SK-N-SH (cell line): ENCODE data around the gene NDOR1.

Source experiments
- CTCF ChIP-seq: fragments of 200-600 bp; sonication (generic); IDR thresholded peaks from 2 replicates; pipeline ENCODE4 v1.6.1; 2017; ENCODE audit warnings: antibody characterized with exemption, mild to moderate bottlenecking, moderate library complexity
- EP300 ChIP-seq, 2 experiments: IDR thresholded peaks; 2 replicates each; pipeline versions ENCODE4 v1.4.0 to v1.6.1; 2012; ENCODE audit warnings: borderline replicate concordance in 1 of 2, low read depth in 1 of 2, low read length in 1 of 2
- EZH2phosphoT487 ChIP-seq: fragments of 200-600 bp; sonication (generic); IDR thresholded peaks from 2 replicates; pipeline ENCODE4 v1.6.1; 2017; ENCODE audit warnings: low read depth, mixed run types, mild to moderate bottlenecking, antibody characterized with exemption, moderate library complexity, borderline replicate concordance
- FOXJ3 ChIP-seq: sonication (generic); formaldehyde crosslinking; IDR thresholded peaks from 2 replicates; pipeline ENCODE4 v1.5.1; 2020; ENCODE audit warnings: mild to moderate bottlenecking, missing genetic modification reagents
- MAX ChIP-seq: IDR thresholded peaks from 2 replicates; pipeline ENCODE4 v1.4.0; 2012; ENCODE audit warnings: low read depth
- MEF2A ChIP-seq: IDR thresholded peaks from 2 replicates; pipeline ENCODE4 v1.4.0; 2012; ENCODE audit warnings: low read depth, borderline replicate concordance
- MXI1 ChIP-seq: IDR thresholded peaks from 2 replicates; pipeline ENCODE4 v1.6.1; 2012; ENCODE audit warnings: mild to moderate bottlenecking, low read depth, low read length, improper control_type of control experiment
- RAD21 ChIP-seq: IDR thresholded peaks from 2 replicates; pipeline ENCODE4 v1.6.1; 2012; ENCODE audit warnings: mild to moderate bottlenecking, low read length
- REST ChIP-seq: IDR thresholded peaks from 2 replicates; pipeline ENCODE4 v1.6.1; 2012; ENCODE audit warnings: mild to moderate bottlenecking, low read depth, low read length, moderate library complexity
- RFX5 ChIP-seq: IDR thresholded peaks from 2 replicates; pipeline ENCODE4 v1.6.1; 2012; ENCODE audit warnings: mild to moderate bottlenecking, improper control_type of control experiment, low read length
- SMC3 ChIP-seq: IDR thresholded peaks from 2 replicates; pipeline ENCODE4 v1.6.1; 2012; ENCODE audit warnings: low read depth, low read length, improper control_type of control experiment
- TAF1 ChIP-seq: IDR thresholded peaks from 2 replicates; pipeline ENCODE4 v1.6.1; 2012; ENCODE audit warnings: low read depth, mild to moderate bottlenecking, low read length, moderate library complexity, borderline replicate concordance
- USF2 ChIP-seq: fragments of 150-350 bp; IDR thresholded peaks from 2 replicates; pipeline ENCODE4 v1.6.1; 2017; ENCODE audit warnings: antibody characterized with exemption, low read length, low read depth, borderline replicate concordance

GRCh38 chr9:137160054-137160425, 45.5 kb upstream of the NDOR1 start:
- TF ChIP-seq CTCF (no peak), FOXJ3 (no peak), MAX (no peak), USF2 (no peak), REST (no peak), EZH2phosphoT487 (no peak), RFX5 (no peak), TAF1 (no peak), MEF2A (no peak), EP300 (IDR thresholded peaks at IDR 0.05; ENCODE audit: borderline replicate concordance in 1 of 2, low read depth in 1 of 2, low read length in 1 of 2) (no peak), SMC3 (no peak), MXI1 (no peak), RAD21 (no peak)
